ENCODE results near the gene MBP. TPM values are rescaled to one million over a fixed set of nuclear protein-coding genes. Genes with fewer than 3 reads are reported as not detected.
A peak's percentile ranks its signal among the peaks of the same experiment; 100 is the strongest.

The MBP gene
- total and polyA plus RNA-seq, 2 donors from 2014 or later: 15.1 to 61.2 TPM

GRCh38 chr18:76989647-76990190, 142.9 kb downstream of the MBP start:
- H3K9me3 ChIP-seq (ENCODE audit: control insufficient read depth in 2 of 3, insufficient read depth in 1 of 3, low read length in 3 of 3): no peaks in the 10 kb centered on the region
- no peaks in the 10 kb centered on the region for H3K27me3 ChIP-seq (ENCODE audit: control insufficient read depth, insufficient read depth, low read length)
- FAIRE-seq: no peak
- H3K9ac ChIP-seq (ENCODE audit: low read length in 3 of 3): no peak overlapping the region
- H3K36me3 ChIP-seq (ENCODE audit: control insufficient read depth in 2 of 3, insufficient read depth in 3 of 3, low read length in 3 of 3): no peaks in the 10 kb centered on the region
- intact Hi-C loops (cut with DNase I): loop anchor here (10.0 kb wide), 1 partner anchor 225 kb away; no protein-coding TSS in a partner anchor
- no peak overlapping the region for H3K27ac ChIP-seq (ENCODE audit: low read depth in 2 of 2, low read length in 2 of 2)
- H3K4me1 ChIP-seq (ENCODE audit: control insufficient read depth in 2 of 3, insufficient read depth in 2 of 3, low read depth in 1 of 3, low read length in 3 of 3): peaks cover 0 to 7% (median 0%) of the 10 kb centered on the region in 3 donors
- TF ChIP-seq CTCF (IDR thresholded peaks at IDR 0.05; ENCODE audit: borderline replicate concordance, extremely low read depth, insufficient read depth): no peak
- peak in 1 of 5 donors; percentile 28 for DNase-seq
- no peak overlapping the region for H3K4me3 ChIP-seq (ENCODE audit: low read length in 3 of 3)

GRCh38 chr18:76988827-76989646, 143.5 kb downstream of the MBP start:
- intact Hi-C loops (cut with DNase I): no loop called here
- Histone ChIP-seq H3K27me3 (ENCODE audit: control insufficient read depth, insufficient read depth, low read length) (no peaks in the 10 kb centered on the region), H3K27ac (ENCODE audit: low read depth in 2 of 2, low read length in 2 of 2) (no peak overlapping the region), H3K36me3 (ENCODE audit: control insufficient read depth in 2 of 3, insufficient read depth in 3 of 3, low read length in 3 of 3) (no peaks in the 10 kb centered on the region), H3K4me1 (ENCODE audit: control insufficient read depth in 2 of 3, insufficient read depth in 2 of 3, low read depth in 1 of 3, low read length in 3 of 3) (peaks cover 0 to 4% (median 0%) of the 10 kb centered on the region in 3 donors), H3K9me3 (ENCODE audit: control insufficient read depth in 2 of 3, insufficient read depth in 1 of 3, low read length in 3 of 3) (no peaks in the 10 kb centered on the region), H3K9ac (ENCODE audit: low read length in 3 of 3) (no peak overlapping the region), H3K4me3 (ENCODE audit: low read length in 3 of 3) (no peak overlapping the region)
- DNase-seq (peak in 1 of 5 donors; percentile 20), FAIRE-seq (no peak)
- no peak for TF ChIP-seq CTCF (IDR thresholded peaks at IDR 0.05; ENCODE audit: borderline replicate concordance, extremely low read depth, insufficient read depth)

GRCh38 chr18:76988031-76988826, 144.4 kb downstream of the MBP start:
- FAIRE-seq (no peak), DNase-seq (peak in 3 of 5 donors; percentile 39 to 65 (median 63))
- H3K27ac ChIP-seq (ENCODE audit: low read depth in 2 of 2, low read length in 2 of 2): peak overlapping the region in 1 of 2 donors; percentile 11
- peaks cover 0 to under 1% (median 0%) of the 10 kb centered on the region in 3 donors for H3K4me1 ChIP-seq (ENCODE audit: control insufficient read depth in 2 of 3, insufficient read depth in 2 of 3, low read depth in 1 of 3, low read length in 3 of 3)
- intact Hi-C loops (cut with DNase I): no loop called here
- H3K9ac ChIP-seq (ENCODE audit: low read length in 3 of 3): peak overlapping the region in 1 of 3 donors; percentile 7
- peak overlapping the region in 1 of 3 donors; percentile 22 for H3K4me3 ChIP-seq (ENCODE audit: low read length in 3 of 3)
- no peaks in the 10 kb centered on the region for H3K9me3 ChIP-seq (ENCODE audit: control insufficient read depth in 2 of 3, insufficient read depth in 1 of 3, low read length in 3 of 3)
- no peak for TF ChIP-seq CTCF (IDR thresholded peaks at IDR 0.05; ENCODE audit: borderline replicate concordance, extremely low read depth, insufficient read depth)
- no peaks in the 10 kb centered on the region for H3K36me3 ChIP-seq (ENCODE audit: control insufficient read depth in 2 of 3, insufficient read depth in 3 of 3, low read length in 3 of 3)
- H3K27me3 ChIP-seq (ENCODE audit: control insufficient read depth, insufficient read depth, low read length): no peaks in the 10 kb centered on the region
